Skeletal muscle tissue (tissue), 4 donors: ENCODE measurements around the gene RAPGEF4. TPM values are rescaled to one million over a fixed set of nuclear protein-coding genes. Genes with fewer than 3 reads are reported as not detected.

Source experiments
- H3K27ac ChIP-seq: one replicate; pipeline ENCODE4 v1.7.0; 2013; ENCODE audit warnings: mild to moderate bottlenecking, low read depth, low read length, inconsistent platforms
- H3K27me3 ChIP-seq, 3 donors: one replicate each; pipeline ENCODE4 v1.7.0; 2013; ENCODE audit warnings: low read length in 3 of 3; ENCODE audit not compliant: control insufficient read depth in 3 of 3, insufficient read depth in 3 of 3
- H3K36me3 ChIP-seq, 3 donors: one replicate each; pipeline ENCODE4 v1.7.0; 2013; ENCODE audit warnings: low read length in 3 of 3; ENCODE audit not compliant: control insufficient read depth in 3 of 3, insufficient read depth in 3 of 3
- H3K4me1 ChIP-seq, 3 donors: one replicate each; pipeline ENCODE4 v1.7.0; 2013; ENCODE audit warnings: low read length in 3 of 3, mild to moderate bottlenecking in 3 of 3; ENCODE audit not compliant: control insufficient read depth in 3 of 3, insufficient read depth in 3 of 3
- H3K4me3 ChIP-seq, 3 donors: one replicate each; pipeline ENCODE4 v1.7.0; 2013; ENCODE audit warnings: low read length in 3 of 3
- H3K9ac ChIP-seq, 3 donors: one replicate each; pipeline ENCODE4 v1.7.0; 2013; ENCODE audit warnings: low read length in 3 of 3, mild to moderate bottlenecking in 3 of 3, moderate library complexity in 2 of 3, low read depth in 1 of 3
- H3K9me3 ChIP-seq, 3 donors: one replicate each; pipeline ENCODE4 v1.7.0; 2013; ENCODE audit warnings: low read length in 3 of 3; ENCODE audit not compliant: control insufficient read depth in 3 of 3
- total RNA-seq: library from RNA; depleted of rRNA; stranded (reverse); fragments of >200 nt; gene quantifications from one replicate; pipeline ENCODE4 v1.2.3, GENCODE V29; 2014
- donor health status: Osteomylitis.

Gene RAPGEF4
- total RNA-seq, 1 donor from 2014 or later, result 5.7 TPM

DNA sequence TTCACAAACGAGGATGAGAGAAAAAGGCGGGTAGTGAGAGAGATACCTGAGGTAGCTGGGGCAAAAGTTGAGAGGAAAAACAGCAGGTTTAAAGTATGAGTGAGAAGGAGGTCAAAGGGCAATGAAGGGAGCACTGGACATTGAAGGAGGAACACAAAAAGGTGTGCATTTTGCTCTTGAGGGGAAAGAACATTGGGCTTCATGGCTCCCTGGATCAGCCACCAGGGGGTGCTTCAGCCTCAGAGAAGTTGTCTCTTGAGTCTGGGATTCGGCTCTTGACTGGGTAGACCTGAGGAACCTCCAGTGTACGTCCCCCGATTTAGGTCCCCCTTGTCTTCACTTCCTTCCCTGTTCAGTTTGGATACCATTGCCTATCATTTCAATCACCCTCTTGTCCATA is 128.5 kb downstream of the RAPGEF4 start:
- Histone ChIP-seq H3K36me3 (no peaks in the 10 kb centered on the region), H3K27ac (no peak overlapping the region), H3K4me1 (peaks cover 3 to 10% (median 5%) of the 10 kb centered on the region in 3 donors), H3K9ac (no peak overlapping the region), H3K4me3 (no peak overlapping the region), H3K27me3 (peaks cover 0 to 2% (median 0%) of the 10 kb centered on the region in 3 donors), H3K9me3 (no peaks in the 10 kb centered on the region)

DNA sequence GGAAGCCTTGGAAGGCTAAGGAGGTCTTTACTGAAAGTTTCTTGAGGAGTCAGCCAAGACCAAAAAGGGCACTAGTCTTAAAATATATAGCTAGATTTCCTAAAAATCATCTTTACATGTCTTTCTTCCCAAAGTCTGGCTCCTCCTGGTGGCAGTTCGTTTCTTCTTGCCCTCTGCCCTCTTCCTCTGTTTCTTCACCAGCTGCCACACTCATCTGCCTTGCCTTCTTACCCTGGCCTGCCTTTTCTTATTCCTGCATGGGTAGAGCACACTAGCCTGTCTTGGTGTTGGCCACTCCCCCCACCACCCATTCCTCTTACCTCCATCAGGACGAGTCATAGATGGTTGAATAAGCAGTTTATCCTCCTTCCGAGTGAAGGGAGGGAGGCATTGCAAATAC is 129.8 kb downstream of the RAPGEF4 start:
- Histone ChIP-seq H3K27me3 (peaks cover 0 to 2% (median 0%) of the 10 kb centered on the region in 3 donors), H3K27ac (no peak overlapping the region), H3K9ac (no peak overlapping the region), H3K4me3 (no peak overlapping the region), H3K4me1 (peaks cover 3 to 10% (median 5%) of the 10 kb centered on the region in 3 donors), H3K9me3 (no peaks in the 10 kb centered on the region), H3K36me3 (no peaks in the 10 kb centered on the region)

GRCh38 chr2:172869861-172870260 is 134.2 kb downstream of the RAPGEF4 start:
- Histone ChIP-seq H3K36me3 (no peaks in the 10 kb centered on the region), H3K4me3 (no peak overlapping the region), H3K27ac (no peak overlapping the region), H3K9ac (no peak overlapping the region), H3K27me3 (no peaks in the 10 kb centered on the region), H3K9me3 (no peaks in the 10 kb centered on the region), H3K4me1 (no peaks in the 10 kb centered on the region)

DNA sequence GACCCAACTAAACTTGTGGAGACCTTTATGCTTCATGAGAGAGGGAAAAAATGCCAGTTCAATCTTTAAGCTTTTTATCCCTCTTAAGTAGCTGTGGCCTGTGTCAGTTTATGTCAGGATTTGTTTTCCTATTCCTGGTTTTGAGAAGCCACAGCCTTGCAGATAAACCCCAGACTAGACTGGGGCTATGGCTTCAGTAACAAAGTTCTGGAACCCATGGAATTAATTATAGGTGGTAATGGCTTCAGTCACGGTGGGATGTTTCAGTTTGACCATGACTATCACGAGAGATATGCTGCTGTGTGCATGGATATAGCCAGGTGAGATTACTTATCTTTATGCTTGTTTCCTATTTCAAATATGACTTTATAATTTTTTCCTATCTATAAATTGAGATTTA is 134.8 kb downstream of the RAPGEF4 start:
- Histone ChIP-seq H3K36me3 (no peaks in the 10 kb centered on the region), H3K27me3 (no peaks in the 10 kb centered on the region), H3K9me3 (no peaks in the 10 kb centered on the region), H3K9ac (no peak overlapping the region), H3K27ac (no peak overlapping the region), H3K4me1 (no peaks in the 10 kb centered on the region), H3K4me3 (no peak overlapping the region)

DNA sequence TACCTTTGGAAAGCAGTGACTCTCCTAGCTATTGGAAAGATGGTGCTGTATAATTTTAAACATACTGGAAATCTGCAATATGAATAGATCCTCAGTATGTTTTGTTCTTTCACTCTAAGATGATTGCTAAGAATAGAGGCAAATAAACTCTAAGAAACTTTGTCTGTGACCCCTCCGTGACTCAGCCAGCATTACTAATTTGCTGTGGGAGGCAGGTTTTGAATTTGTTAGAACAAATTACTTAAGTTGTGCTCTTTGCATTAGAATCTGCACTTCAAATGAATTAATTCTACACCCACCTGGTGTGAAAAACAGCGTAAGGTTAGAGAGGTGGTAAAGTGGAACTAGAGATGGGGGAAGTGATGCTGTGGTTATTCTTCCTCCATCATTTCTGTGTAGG is 142.2 kb downstream of the RAPGEF4 start:
- Histone ChIP-seq H3K4me3 (no peak overlapping the region), H3K27me3 (no peaks in the 10 kb centered on the region), H3K4me1 (no peaks in the 10 kb centered on the region), H3K9ac (no peak overlapping the region), H3K36me3 (no peaks in the 10 kb centered on the region), H3K9me3 (no peaks in the 10 kb centered on the region), H3K27ac (no peak overlapping the region)

DNA sequence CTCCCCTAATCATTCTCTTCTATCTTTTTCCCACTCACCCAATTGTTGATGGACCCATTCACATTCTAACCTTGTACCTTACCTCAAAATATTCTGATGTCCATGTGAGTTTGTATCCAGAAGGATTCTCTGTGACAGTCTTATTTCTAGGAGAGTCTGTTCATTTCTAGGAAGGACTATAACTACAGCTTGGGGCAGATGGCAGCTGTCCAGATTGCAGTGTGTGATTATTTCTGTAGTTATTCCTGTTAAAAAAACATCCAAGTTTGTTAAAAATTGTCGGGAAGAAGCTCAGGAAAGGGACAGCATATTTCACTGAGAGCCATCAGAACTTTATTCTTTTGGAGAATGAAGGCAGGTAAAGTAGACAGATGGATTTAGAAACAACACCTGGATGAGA is 142.6 kb downstream of the RAPGEF4 start:
- no peaks in the 10 kb centered on the region for H3K27me3 ChIP-seq
- H3K4me3 ChIP-seq, result no peak overlapping the region
- no peaks in the 10 kb centered on the region for H3K36me3 ChIP-seq
- H3K9me3 ChIP-seq, result no peaks in the 10 kb centered on the region
- no peak overlapping the region for H3K27ac ChIP-seq
- no peak overlapping the region for H3K9ac ChIP-seq
- H3K4me1 ChIP-seq, result no peaks in the 10 kb centered on the region

GRCh38 chr2:172884336-172884735 is 148.7 kb downstream of the RAPGEF4 start:
- Histone ChIP-seq H3K4me3 (no peak overlapping the region), H3K27ac (no peak overlapping the region), H3K9ac (no peak overlapping the region), H3K27me3 (no peaks in the 10 kb centered on the region), H3K36me3 (no peaks in the 10 kb centered on the region), H3K9me3 (no peaks in the 10 kb centered on the region), H3K4me1 (no peaks in the 10 kb centered on the region)

- peaks cover 0 to 4% (median 3%) of the 10 kb centered on the region in 3 donors for H3K4me1 ChIP-seq
Measured at GRCh38 chr2:172885996-172886395, 150.4 kb downstream of the RAPGEF4 start.

DNA sequence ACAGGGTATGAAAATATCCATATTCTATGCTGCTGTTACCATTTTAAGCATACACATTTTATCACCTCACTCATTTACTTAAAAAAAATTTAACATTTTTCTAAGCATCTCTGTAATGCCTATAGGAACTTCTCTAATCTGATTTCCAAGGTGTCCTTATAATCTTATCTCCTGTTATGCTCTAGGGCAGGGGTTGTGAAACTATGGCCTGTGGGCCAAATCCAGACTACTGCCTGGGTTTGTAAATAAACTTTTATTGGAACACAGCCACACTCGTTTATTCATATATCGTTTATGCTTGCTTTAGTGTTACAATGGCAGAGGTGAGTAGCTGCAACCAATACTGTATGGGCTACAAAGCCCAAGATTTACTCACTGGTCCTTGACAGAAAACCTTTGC is 151.6 kb downstream of the RAPGEF4 start:
- H3K27ac ChIP-seq, result no peak overlapping the region

More at GRCh38 chr2:172885996-172886395, 150.4 kb downstream of the RAPGEF4 start:
- Histone ChIP-seq H3K4me3 (no peak overlapping the region), H3K27ac (no peak overlapping the region), H3K9me3 (no peaks in the 10 kb centered on the region), H3K27me3 (no peaks in the 10 kb centered on the region), H3K9ac (no peak overlapping the region), H3K36me3 (no peaks in the 10 kb centered on the region)

DNA sequence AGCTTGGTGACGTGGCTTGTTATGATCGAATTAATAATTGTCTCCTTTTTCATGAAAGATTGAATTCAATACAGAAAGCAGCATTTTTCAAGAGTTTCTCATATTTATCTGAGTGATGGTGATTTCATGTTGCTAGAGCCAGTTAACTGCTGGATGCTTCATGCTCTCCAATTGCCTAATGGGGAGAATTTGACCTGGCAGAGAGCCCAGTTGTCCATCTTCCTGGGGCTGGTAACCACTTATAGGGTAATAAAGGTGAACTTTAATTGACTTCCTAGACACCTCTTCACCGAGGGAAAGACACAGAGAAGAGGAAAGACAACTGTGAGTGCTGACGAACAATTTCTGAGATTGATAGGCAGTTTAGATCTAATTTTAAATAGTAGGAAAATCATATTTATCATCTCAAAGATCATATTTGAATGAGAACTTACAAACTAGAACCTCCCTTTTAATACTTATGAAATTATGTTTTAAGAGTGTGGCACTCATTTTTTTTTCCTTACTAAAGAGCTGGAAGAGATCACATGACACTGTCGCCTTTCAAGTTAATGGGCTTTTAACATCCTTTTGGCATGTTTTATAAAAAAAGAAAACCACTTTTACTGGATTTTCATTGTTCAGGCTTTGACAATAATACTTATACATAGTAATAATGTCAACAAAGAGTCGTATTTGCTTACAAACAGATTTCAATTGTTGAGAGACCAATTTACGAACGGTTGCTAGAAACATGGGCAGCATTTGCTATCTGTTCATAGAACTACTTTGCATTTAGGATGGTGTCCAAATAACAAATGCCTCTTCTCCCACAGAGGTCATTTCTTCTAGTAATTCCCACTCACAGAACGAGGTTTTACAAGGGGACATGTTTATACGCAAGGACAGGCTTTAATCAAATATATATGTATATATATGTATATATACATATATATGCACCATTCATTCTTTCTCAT is 153.3 kb downstream of the RAPGEF4 start:
- Histone ChIP-seq H3K9ac (no peak overlapping the region), H3K4me1 (peaks cover 0 to 4% (median 3%) of the 10 kb centered on the region in 3 donors), H3K4me3 (no peak overlapping the region), H3K27ac (no peak overlapping the region), H3K36me3 (no peaks in the 10 kb centered on the region), H3K27me3 (peaks cover 0 to 3% (median 0%) of the 10 kb centered on the region in 3 donors), H3K9me3 (no peaks in the 10 kb centered on the region)

More for the DNA sequence above, 151.6 kb downstream of the RAPGEF4 start:
- H3K4me1 ChIP-seq, result peaks cover 0 to 4% (median 3%) of the 10 kb centered on the region in 3 donors
- H3K9ac ChIP-seq, result no peak overlapping the region
- H3K36me3 ChIP-seq, result no peaks in the 10 kb centered on the region
- no peaks in the 10 kb centered on the region for H3K27me3 ChIP-seq
- no peak overlapping the region for H3K4me3 ChIP-seq
- no peaks in the 10 kb centered on the region for H3K9me3 ChIP-seq
